Endothelial cell of umbilical vein (primary cell): ENCODE measurements around the gene HS6ST2.

Experiments used
- CTCF ChIP-seq, 2 donors: IDR thresholded peaks; 1 replicate in 1 of 2; 2 replicates in 1 of 2; pipeline ENCODE4 v1.5.1; 2011; ENCODE audit warnings: low read length in 2 of 2, mild to moderate bottlenecking in 2 of 2, moderate library complexity in 2 of 2, control low read depth in 1 of 2, inconsistent platforms in 1 of 2, low read depth in 1 of 2; ENCODE audit not compliant: insufficient read depth in 1 of 2; ENCODE audit errors: extremely low read depth in 1 of 2
- EZH2 ChIP-seq: IDR thresholded peaks from 2 replicates; pipeline ENCODE4 v1.6.1; 2012; ENCODE audit warnings: borderline replicate concordance, low read depth, mild to moderate bottlenecking, moderate library complexity, low read length, inconsistent platforms; ENCODE audit not compliant: severe bottlenecking
- MAX ChIP-seq: IDR thresholded peaks from 2 replicates; pipeline ENCODE4 v1.6.1; 2011; ENCODE audit not compliant: insufficient read depth, insufficient read length
- POLR2A ChIP-seq: IDR thresholded peaks from 2 replicates; pipeline ENCODE4 v1.6.1; 2012; ENCODE audit warnings: low read depth, mild to moderate bottlenecking, control low read depth, low read length
- POLR2AphosphoS5 ChIP-seq: IDR thresholded peaks from 2 replicates; pipeline ENCODE4 v1.6.1; 2012; ENCODE audit warnings: low read depth, mild to moderate bottlenecking, control low read depth, low read length, moderate library complexity; ENCODE audit not compliant: insufficient read depth

GRCh38 chrX:132714913-132715312 is 243.5 kb downstream of the HS6ST2 start:
- TF ChIP-seq CTCF (IDR thresholded peaks at IDR 0.05; ENCODE audit: extremely low read depth in 1 of 2, insufficient read depth in 1 of 2, low read depth in 1 of 2, low read length in 2 of 2), result no peak
- no peak for TF ChIP-seq MAX
- TF ChIP-seq EZH2, result no peak
- no peak for TF ChIP-seq POLR2AphosphoS5
- no peak for TF ChIP-seq POLR2A
